ENCODE results near the gene JAM3.
A peak's percentile ranks its signal among the peaks of the same experiment; 100 is the strongest.
"Not testable (repeated sequence)": the region's sequence is repeated elsewhere in the genome, so short reads cannot be mapped to it uniquely, and the experiment has no call there.

Gene JAM3

GRCh38 chr11:134062265-134063123, 6.4 kb upstream of the JAM3 start:
- DNase-seq (no peak), ATAC-seq (no peak)

GRCh38 chr11:134063124-134063495, 5.8 kb upstream of the JAM3 start:
- ATAC-seq (no peak), DNase-seq (no peak)

- no peak for DNase-seq
- ATAC-seq, result no peak
Observed at GRCh38 chr11:134063991-134064747, 4.7 kb upstream of the JAM3 start.

DNA sequence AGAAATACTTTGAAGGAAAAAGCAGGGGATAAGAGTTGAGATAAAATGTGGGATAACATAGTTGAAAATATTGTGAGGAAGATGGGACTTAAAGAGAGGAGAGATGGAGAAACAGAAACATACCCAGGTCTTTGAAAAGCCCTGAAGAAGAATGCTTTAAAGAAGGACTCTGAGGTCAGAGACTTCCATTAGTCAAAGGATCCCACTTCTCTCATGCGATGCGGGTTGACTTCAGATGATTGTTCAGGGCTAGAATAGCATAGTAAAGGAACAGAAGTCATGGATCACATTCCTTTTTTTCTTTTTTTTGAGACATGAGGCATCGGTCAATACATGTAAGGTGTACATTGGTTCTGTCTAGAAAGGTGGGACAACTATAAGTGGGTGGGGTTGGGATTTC, 3.5 kb upstream of the JAM3 start:
- no peak for DNase-seq
- ATAC-seq, result no peak

DNA sequence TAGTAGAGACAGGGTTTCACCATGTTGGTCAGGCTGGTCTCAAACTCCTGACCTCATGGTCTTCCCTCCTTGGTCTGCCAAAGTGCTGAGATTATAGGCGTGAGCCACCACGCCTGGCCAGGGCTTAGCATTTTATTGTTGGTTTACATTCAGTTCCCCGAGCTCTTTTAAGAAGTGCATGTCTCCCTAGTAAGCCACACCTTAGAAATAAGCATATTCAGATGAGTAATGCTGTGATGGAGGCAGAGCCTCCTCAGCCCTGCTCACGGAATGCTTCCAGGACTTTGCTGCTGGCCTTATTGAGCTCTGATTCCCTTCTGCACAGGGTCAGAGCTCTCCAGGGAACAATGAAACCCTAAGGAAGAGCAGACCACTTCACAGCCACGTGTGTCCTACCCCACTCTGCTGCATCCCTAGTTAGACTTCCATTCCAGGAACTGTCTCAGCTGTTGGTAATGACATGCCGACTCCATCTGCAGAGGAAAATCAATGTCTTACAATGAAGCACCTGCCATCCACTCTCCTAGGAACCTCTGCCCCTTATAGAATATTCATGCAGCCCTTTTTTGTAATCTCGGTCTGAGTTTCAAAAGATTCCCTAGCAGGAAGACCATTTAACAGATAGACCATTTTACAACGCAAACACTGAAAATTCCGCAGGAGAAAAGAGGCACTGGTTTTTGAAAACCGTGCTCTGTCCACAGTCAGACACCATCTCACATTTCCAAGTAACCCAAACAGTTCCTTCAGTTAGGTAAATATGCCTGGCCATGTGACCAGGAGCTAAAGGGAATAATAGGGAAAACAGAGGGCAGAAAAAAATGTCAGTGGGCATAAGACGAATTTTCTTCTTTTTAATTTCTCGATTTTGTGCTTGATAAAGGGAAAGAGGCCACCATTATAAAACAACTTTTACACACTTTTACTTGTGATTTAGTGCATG, 1.7 kb upstream of the JAM3 start:
- ATAC-seq (no peak), DNase-seq (no peak)

GRCh38 chr11:134069426-134070341, 812 bp downstream of the JAM3 start:
- no peak for DNase-seq

DNA sequence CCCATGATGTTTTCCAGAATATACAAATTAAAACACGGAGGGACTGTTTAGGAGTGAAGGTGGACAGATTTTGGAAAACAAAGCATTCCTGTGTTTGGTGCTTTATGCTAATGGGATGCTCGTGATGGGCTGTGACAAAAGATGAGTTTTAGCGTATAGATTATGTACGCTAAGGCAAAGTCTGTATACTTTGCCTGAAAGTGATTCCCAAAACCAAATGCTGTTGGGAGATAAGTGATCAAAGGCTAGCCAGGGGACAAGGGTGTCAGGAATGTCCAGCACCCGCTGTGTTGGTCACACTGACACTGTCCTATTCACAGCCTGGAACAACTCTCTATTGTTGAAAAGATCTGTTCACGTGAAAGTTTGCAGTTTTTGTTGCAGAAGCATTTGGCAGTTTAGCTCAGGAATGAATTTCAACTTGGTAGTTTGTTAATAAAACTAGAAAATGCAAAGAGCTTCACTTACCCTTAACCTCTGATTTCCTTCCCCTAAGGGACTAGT, 1.5 kb downstream of the JAM3 start:
- DNase-seq (no peak), ATAC-seq (no peak)

More at GRCh38 chr11:134069426-134070341, 812 bp downstream of the JAM3 start:
- ATAC-seq, result no peak

DNA sequence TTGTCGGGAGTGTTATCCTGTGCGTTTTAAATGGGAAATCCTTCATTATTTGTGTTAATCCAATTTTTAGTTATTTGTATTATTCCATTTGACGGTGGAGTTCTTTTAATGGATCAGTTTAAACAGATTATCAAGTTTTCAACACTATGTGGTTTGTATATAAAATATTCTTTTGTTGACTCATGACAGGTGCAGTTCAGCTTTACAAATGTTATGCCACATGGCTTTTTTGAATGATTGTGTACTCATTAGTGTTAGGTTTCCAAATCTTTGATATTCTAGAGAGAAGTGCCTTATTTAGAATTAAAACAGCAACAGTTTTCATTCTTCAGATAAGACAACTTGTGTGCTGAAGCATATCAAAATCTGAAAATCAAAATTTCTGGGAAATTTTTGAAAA, 2.4 kb downstream of the JAM3 start:
- ATAC-seq (no peak), DNase-seq (no peak)

DNA sequence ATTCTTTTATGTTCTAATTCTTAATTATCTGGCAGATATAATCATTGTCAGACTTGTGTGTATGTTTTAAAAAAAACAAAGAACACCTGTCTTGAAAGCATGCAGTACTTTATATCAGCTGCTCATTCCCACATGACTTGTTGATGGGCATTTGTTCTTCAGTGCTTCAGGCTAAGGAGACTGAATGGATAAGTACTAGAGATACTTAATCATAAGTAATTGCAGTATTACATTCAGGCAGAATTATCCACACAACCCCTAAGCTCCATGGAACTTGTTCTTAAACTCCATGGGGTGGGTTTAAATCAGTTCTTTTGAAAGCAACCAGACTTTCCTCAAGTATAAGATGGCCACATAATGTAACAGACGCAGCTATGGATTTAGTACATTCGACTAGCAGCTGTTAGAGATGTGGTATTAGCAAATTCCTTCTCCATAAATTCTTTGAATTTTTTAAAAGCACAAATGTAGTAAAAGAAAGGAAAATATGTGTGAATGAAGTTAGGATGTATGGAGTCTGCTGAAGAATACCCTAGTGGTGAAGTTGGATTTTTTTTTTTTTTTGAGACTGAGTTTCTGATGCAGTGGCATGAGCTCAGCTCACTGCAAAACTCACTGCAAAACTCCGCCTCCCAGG, 3.0 kb downstream of the JAM3 start:
- ATAC-seq, result no peak
- DNase-seq, result no peak

DNA sequence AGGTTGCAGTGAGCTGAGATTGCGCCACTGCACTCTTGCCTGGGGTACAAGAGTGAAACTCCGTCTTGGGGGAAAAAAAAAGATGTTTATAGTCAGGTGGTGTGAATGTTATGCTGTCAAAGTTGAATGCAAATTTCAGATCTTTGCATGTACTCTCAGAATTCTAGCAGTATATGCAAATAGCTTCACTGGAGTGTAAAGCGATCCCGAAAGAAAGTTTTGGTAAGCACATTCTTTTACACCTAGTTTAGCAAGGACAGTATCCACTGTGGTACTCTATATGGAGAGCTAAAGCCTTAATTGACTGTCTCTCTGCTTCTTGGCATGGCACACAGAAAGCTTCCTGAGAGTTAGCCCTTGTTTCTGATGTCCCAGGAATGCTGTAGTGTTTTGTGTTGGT, 4.0 kb downstream of the JAM3 start:
- no peak for DNase-seq
- no peak for ATAC-seq

GRCh38 chr11:134074346-134074745, 5.5 kb downstream of the JAM3 start:
- no peak for ATAC-seq
- no peak for DNase-seq

DNA sequence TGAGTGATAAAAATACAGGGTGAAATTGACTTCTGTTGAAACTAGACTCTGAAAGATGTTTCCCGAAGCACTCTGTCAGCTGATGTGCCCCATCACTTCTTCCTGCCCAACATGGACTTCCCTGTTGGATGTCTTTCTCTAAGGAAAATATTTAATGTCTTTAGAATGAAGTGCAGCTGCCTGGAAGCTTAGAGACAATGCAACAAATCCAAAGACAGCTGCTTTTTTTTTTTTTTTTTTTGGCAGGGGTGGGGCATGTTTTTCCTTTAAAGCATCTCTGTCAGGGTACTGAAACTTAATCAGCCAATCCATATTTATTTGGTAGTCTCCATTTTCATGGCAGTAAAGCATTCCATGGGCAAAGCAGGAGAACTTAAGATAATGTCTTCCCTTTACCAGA, 5.9 kb downstream of the JAM3 start:
- DNase-seq (no peak), ATAC-seq (no peak)

GRCh38 chr11:134079317-134079716, 10.4 kb downstream of the JAM3 start:
- DNase-seq (no peak), ATAC-seq (no peak)

GRCh38 chr11:134081258-134081657, 12.4 kb downstream of the JAM3 start:
- not testable (repeated sequence) for DNase-seq, ATAC-seq

DNA sequence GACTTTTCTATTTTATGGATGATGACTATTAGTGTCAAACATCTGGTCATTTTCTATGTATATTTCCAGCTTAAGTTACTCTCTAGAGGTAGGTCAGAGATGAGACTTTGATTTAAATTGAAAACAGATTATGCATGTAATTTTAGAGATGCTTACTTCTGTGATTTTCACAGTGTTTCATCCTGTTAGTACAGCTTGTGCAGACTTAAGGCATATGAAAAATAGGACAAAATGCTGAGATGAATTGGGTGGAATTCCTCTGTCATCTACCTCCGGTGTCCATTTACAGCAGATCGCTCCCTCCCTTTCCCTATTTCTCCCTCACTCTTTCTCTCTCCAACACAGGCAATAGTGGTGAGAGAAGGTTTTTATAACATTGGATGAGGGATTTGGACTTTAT, 14.1 kb downstream of the JAM3 start:
- no peak for ATAC-seq
- no peak for DNase-seq

- DNase-seq (no peak), ATAC-seq (no peak)
Observed at GRCh38 chr11:134086376-134086775, 17.5 kb downstream of the JAM3 start.

- not testable (repeated sequence) for ATAC-seq, DNase-seq
Observed at GRCh38 chr11:134092006-134092405, 23.1 kb downstream of the JAM3 start.

DNA sequence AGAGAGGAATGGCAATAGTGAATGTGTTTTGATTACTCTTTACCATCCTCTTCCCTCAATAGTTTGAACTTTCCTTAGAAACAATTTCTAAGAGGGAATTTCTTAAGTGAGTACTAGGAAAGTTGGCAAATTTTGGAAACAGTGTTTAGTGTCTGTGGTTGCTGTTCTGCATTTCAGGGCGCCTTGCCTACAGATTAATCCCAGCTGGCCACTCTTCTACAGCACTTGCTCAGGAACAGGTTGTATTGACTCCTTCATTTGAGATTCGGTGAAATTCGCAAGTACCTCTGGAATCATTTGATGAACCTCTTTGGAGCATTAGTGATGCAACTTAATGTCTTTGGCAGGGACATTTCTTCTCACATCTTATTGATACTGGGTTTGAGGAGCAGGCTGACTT, 28.3 kb downstream of the JAM3 start:
- ATAC-seq (no peak), DNase-seq (no peak)

GRCh38 chr11:134098566-134099184, 29.8 kb downstream of the JAM3 start:
- DNase-seq (no peak), ATAC-seq (peak; percentile 43)

DNA sequence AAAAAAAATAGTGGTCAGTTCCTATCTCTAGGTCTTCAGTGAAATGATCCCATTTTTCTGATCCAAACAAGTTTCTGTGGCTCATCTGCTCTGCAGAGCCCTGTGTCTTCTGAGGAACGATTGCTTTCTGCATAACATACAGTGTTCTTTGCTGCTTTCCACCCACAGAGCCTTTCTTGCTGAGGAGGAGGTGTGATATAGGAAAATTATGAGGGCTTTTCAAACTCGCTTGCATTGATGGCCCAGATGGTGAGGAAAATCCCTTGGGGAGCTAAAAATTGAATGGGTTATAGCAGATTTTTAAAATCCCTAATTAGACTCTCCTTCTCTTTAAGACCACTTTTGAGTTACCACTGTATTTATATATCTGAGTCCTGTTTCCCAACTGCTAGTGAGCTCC, 31.3 kb downstream of the JAM3 start:
- no peak for DNase-seq

More for the DNA sequence above, 31.3 kb downstream of the JAM3 start:
- ATAC-seq, result no peak
